ENCODE measurements around the gene RHOF. TPM values are rescaled to one million over a fixed set of nuclear protein-coding genes. Genes with fewer than 3 reads are reported as not detected.
A peak's percentile ranks its signal among the peaks of the same experiment; 100 is the strongest.
"Not testable (repeated sequence)": the region's sequence is repeated elsewhere in the genome, so short reads cannot be mapped to it uniquely, and the experiment has no call there.

The RHOF gene
- total and polyA plus RNA-seq, 7 donors = 1.4 to 4.8 (median 3.9) TPM

DNA sequence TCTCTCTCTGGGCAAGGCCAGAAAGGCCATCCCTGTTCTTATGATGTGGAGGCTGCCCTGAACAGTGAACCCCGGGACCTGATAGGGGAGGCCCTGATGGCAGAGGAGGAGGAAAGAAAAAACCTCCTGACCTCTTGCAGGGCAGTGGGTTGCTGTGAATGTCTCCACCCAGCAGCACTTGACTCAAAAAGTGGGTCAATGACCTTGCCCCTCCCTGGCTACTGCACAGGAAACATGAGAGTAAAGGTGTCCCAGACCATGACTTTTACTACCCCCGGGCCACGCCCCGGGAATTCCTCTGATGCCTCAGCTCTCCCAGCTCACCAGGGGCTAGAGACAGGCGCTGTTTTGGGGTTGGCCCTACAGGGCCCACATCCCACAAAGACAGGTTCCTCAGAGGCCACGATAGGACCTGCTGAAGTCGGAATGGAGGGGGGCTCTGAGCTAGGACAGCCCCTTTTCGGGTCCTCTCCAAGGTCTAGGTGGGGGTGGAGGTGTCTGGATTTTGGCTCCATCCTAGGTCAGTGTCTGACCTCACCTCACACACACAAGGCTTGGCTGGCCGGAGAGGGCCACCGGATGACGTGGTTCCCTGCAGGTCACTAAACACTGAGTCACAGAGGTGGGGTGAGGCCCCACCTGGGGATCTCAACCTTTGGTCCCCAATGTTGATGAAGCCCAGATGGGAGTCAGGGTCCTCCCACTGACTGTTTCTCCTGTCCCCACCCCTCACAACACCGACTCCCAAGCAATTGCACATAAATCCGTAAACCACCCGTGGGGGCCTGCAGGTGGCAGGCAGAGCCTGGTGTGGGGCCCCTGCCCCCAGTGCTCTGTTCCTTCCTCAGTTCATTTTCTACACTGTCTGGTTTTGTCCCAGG is 1.6 kb downstream of the RHOF start:
- H3K27ac ChIP-seq = no peak overlapping the region

DNA sequence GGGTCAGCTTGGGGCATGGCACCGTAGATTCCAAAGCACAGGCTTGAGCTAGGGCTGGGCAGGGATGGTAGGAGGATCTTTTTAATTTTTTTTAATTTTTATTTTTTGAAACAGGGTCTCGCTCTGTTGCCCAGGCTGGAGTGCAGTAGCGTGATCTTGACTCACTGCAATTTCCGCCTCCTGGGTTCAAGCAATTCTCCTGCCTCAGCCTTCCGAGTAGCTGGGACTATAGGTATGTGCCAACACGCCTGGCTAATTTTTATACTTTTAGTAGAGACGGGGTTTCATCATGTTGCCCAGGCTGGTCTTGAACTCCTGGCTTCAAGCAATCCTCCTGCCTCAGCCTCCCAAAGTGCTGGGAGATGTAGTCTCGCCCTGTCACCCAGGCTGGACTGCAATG is 2.7 kb downstream of the RHOF start:
- H3K9me3 ChIP-seq; DNase-seq; H3K27ac ChIP-seq; H3K27me3 ChIP-seq (ENCODE audit: insufficient read depth in 3 of 3, low read length in 2 of 3); H3K4me3 ChIP-seq; ATAC-seq; H3K36me3 ChIP-seq (ENCODE audit: insufficient read depth in 1 of 2, low read depth in 1 of 2): not testable (repeated sequence)
- H3K4me1 ChIP-seq = peaks cover 23% of the 10 kb centered on the region
- 95 to 99% (median 98%) methylated on average over 8 of the region's 8 CpGs for WGBS, 3 donors
- intact Hi-C loops (cut with DNase I) = loop anchor here in 1 of 2 donors (5.0 kb wide), 1 partner anchor 93 kb away; no protein-coding TSS in a partner anchor

More for the DNA sequence above, 1.6 kb downstream of the RHOF start:
- H3K36me3 ChIP-seq (ENCODE audit: insufficient read depth in 1 of 2, low read depth in 1 of 2) = peaks cover 0 to 14% of the 10 kb centered on the region in 2 donors
- H3K27me3 ChIP-seq (ENCODE audit: insufficient read depth in 3 of 3, low read length in 2 of 3) = no peaks in the 10 kb centered on the region
- WGBS, 3 donors = 75 to 88% (median 79%) methylated on average over 14 of the region's 14 CpGs
- intact Hi-C loops (cut with DNase I) = loop anchor here in 1 of 2 donors (5.0 kb wide), 1 partner anchor 95 kb away; no protein-coding TSS in a partner anchor
- H3K4me3 ChIP-seq = no peak overlapping the region
- TF ChIP-seq, protein P1, sequence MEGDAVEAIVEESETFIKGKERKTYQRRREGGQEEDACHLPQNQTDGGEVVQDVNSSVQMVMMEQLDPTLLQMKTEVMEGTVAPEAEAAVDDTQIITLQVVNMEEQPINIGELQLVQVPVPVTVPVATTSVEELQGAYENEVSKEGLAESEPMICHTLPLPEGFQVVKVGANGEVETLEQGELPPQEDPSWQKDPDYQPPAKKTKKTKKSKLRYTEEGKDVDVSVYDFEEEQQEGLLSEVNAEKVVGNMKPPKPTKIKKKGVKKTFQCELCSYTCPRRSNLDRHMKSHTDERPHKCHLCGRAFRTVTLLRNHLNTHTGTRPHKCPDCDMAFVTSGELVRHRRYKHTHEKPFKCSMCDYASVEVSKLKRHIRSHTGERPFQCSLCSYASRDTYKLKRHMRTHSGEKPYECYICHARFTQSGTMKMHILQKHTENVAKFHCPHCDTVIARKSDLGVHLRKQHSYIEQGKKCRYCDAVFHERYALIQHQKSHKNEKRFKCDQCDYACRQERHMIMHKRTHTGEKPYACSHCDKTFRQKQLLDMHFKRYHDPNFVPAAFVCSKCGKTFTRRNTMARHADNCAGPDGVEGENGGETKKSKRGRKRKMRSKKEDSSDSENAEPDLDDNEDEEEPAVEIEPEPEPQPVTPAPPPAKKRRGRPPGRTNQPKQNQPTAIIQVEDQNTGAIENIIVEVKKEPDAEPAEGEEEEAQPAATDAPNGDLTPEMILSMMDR (IDR thresholded peaks at IDR 0.05) = no peak
- peaks cover 34% of the 10 kb centered on the region for H3K4me1 ChIP-seq
- DNase-seq = peak in 1 of 2 donors; percentile 47
- H3K9me3 ChIP-seq = no peaks in the 10 kb centered on the region
- ATAC-seq = no peak

DNA sequence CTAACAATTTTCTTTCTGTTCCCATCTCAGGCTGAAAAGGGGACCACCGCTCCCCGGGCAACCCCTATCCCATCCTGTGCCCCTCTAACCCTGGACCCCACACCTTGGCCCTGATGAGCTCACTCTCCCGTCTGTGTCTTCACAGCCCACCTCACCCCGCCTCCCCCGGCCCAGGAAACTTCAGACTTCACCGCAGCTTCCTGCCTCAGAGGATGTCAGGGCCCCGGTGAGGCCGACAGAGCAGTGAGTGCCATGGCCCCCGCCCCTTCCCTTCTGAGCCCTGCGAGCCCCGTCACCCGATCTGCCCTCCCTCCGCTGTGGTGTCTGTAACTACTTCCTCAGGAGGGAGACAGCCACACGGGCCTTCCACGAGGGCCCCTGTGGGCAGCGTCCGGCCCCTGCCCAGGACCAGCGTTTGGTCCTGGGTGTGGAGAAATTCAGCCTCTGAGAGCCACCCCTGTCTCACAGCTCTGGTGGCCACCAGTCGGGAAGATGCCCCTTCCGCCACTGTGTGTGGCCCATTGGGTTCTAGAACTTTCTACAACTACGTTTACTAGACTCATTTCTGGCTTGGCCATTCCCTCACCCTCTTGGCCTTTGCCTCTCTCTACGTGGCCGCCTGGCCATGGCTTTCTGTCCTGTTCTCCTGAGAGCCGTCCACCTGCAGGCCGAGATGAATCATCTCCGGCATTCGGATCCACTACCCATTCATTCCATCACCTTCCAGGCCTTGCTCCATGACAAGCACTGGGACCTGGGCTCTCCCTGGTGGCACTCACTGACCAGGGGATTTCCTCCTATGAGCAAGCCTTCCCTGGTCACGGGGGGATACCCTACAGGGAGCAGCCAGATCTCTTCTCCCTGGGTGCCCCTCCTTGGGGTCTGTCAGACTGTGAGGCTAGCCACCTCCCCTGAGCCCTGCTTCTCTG is 3.4 kb downstream of the RHOF start:
- WGBS, 3 donors = 62 to 68% (median 64%) methylated on average over 28 of the region's 28 CpGs
- TF ChIP-seq, protein P1 (IDR thresholded peaks at IDR 0.05) = no peak
- H3K27ac ChIP-seq = peak overlapping the region; percentile 50
- no peaks in the 10 kb centered on the region for H3K9me3 ChIP-seq
- ATAC-seq (no peak), DNase-seq (peak; percentile 60 to 81)
- intact Hi-C loops (cut with DNase I) = loop anchor here in 1 of 2 donors (5.0 kb wide), 1 partner anchor 93 kb away; no protein-coding TSS in a partner anchor
- H3K4me3 ChIP-seq = no peak overlapping the region
- H3K4me1 ChIP-seq = peaks cover 18% of the 10 kb centered on the region
- H3K27me3 ChIP-seq (ENCODE audit: insufficient read depth in 3 of 3, low read length in 2 of 3) = no peaks in the 10 kb centered on the region
- peaks cover 0 to 1% of the 10 kb centered on the region in 2 donors for H3K36me3 ChIP-seq (ENCODE audit: insufficient read depth in 1 of 2, low read depth in 1 of 2)

DNA sequence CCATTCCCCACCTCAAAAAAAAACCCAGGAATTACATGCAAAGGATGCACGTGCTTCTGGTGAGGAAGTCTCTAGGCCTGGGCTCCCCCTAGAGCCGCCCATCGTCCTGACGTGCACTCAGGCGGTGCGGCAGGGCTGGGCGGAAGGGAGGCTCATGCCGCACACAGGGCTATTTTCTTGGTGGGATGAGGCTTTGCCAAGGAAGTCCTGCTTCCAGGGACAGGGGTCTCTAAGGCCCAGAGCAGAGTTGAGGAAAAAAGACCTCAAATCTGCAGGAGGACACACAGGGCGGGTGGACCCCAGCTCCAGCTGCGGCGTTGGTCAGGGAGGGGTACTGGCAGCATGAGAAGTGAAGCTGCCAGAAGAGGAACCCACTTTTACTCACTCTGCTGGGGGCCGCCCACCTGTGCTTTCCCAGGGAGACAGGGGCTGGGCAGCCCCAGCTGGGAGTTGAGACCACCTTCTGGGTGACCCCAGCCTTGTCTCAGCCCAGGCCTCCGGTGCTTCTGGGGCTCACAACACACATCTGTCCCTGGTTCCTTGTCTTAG is 4.2 kb downstream of the RHOF start:
- DNase-seq (no peak), ATAC-seq (no peak)
- H3K4me3 ChIP-seq = no peak overlapping the region
- H3K27ac ChIP-seq = peak overlapping the region; percentile 50
- TF ChIP-seq, protein P1 (IDR thresholded peaks at IDR 0.05) = no peak
- H3K27me3 ChIP-seq (ENCODE audit: insufficient read depth in 3 of 3, low read length in 2 of 3) = no peaks in the 10 kb centered on the region
- H3K9me3 ChIP-seq = no peaks in the 10 kb centered on the region
- H3K4me1 ChIP-seq = peaks cover 19% of the 10 kb centered on the region
- 59 to 73% (median 63%) methylated on average over 12 to 13 of the region's 13 CpGs for WGBS, 3 donors
- intact Hi-C loops (cut with DNase I) = no loop called here
- H3K36me3 ChIP-seq (ENCODE audit: insufficient read depth in 1 of 2, low read depth in 1 of 2) = no peaks in the 10 kb centered on the region
